ENCODE data around the gene PHF19.

- no peak for TF ChIP-seq CTCF (IDR thresholded peaks at IDR 0.05)
- TF ChIP-seq TAF1 (IDR thresholded peaks at IDR 0.05; ENCODE audit: borderline replicate concordance, low read depth, low read length), result peak; percentile 55; the same call in 1 of the 2 replicates
- TF ChIP-seq POLR2AphosphoS5 (IDR thresholded peaks at IDR 0.05; ENCODE audit: low read depth, low read length), result no peak
- TF ChIP-seq PBX3 (IDR thresholded peaks at IDR 0.05), result no peak
- TF ChIP-seq JUND (IDR thresholded peaks at IDR 0.05), result no peak
- no peak; the same call in 1 of the 2 replicates for TF ChIP-seq MAX (IDR thresholded peaks at IDR 0.05; ENCODE audit: low read depth)
- TF ChIP-seq SMC3 (IDR thresholded peaks at IDR 0.05; ENCODE audit: low read depth, low read length), result no peak
- TF ChIP-seq SIN3A (IDR thresholded peaks at IDR 0.05; ENCODE audit: borderline replicate concordance, low read depth, low read length), result no peak
Measured at GRCh38 chr9:120876842-120877240, at the start of gene PHF19.
